G401.6 (cell line): ENCODE results near the gene MNAT1.
A peak's percentile ranks its signal among the peaks of the same experiment; 100 is the strongest.
"Not testable (repeated sequence)": the region's sequence is repeated elsewhere in the genome, so short reads cannot be mapped to it uniquely, and the experiment has no call there.

Experiments
- FAIRE-seq: peaks from 2 replicates; lab custom pipeline; 2012; peaks lifted over from hg19 to GRCh38; lab: Jason Lieb, UNC

MNAT1 gene

DNA sequence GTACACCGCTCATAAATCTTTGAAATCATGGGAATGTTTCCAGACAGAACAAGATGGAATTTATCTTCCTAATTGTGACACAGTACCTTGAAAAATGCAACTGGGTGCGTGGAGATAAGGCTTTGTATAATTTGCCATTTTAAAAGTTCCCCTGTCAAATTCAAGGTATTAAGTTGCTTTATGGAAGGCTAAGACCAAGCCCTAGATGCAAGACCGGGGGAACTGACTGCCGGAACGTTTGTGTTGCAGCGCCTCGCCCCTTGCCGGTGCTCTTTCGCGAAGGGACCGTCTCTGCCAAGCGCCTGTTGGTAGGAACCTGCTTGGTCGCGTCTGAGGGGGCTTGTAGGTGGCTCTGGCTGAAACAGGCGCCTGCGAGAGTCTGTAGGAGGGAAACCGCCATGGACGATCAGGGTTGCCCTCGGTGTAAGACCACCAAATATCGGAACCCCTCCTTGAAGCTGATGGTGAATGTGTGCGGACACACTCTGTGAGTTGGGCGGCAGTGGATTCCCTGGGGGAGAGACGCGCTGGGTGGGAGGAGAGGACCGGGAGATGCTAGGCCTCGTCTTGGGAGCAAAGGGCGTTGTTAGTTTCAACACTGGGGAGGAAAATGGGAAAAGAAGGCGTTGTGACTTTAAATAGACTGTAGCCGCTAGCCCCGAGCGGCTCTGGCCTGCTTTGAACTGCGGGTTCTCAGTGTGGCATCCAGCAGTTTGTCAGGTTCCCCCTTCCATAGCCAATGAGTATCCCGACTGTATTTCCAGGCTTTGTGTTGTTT lies at the start of gene MNAT1:
Gene MNAT1 (plus strand): TSS at position 297 of the 778 bp plus-strand sequence. CDS start 102 bp downstream, at position 399.
- peak; percentile 11 for FAIRE-seq

DNA sequence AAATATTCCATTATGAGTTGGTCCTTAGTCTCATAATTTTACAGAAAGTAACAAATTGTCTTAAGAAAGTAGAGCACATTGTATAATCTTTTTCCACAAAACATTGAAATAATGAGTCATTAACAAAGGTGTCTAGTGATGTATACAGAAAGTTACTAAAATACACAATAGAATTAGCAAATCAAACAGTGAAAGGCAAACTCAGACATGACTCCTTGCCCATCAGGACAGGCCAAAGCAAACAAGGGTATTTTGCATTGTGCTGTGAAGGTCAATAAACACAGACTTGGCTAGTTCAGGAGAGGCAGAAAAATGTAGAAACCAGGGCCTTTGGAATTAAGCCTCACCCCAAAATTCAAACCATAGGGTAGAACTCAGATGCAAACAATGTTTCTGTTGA lies 47.7 kb upstream of the MNAT1 start:
- peak; percentile 40 for FAIRE-seq

DNA sequence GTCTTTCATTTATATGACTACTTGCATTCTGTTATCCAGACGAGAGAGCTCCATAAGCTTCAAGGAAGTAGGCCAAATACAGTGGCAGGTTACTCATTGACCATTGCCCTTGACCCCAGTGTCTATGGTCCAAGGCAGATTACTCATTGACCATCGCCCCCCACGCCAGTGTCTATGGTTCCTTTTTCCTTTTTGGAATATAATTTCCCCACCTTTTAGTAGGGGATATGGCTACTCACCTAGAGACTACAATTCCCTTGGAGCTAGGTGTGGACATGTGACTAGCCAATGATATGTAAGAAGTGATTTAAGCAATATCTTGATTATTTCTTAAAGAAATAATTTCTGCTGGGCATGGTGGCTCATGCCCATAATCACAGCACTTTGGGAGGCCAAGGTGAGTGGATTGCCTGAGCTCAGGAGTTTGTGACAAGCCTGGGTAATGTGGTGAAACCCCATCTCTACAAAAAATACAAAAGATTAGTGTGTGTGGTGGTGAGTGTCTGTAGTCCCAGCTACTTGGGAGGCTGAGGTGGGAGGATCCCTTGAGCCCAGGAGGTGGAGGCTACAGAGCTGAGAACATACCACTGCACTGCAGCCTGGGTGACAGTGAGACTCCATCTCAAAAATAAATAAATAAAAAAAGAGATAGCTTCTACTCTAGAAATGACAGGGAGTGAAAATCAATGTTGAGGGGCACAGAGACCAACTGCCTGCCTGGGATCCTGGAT lies 43.0 kb upstream of the MNAT1 start:
- no peak for FAIRE-seq

DNA sequence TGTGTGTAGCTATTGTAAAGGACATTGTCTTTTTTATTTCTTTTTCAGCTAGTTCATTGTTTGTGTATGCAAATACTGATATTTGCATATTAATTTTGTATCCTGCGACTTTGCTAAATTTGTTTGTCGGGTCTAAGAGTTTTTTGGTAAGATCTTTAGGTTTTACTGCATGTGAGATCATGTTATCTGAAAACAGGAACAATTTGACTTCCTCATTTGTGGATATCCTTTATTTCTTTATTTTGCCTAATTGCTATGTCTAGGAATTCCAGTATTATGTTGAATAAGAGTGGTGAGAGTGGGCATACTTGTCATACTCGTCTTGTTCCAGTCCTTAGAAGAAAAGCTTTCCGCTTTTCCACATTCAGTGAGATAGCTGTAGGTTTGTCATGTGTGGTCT lies 39.2 kb upstream of the MNAT1 start:
- no peak for FAIRE-seq

DNA sequence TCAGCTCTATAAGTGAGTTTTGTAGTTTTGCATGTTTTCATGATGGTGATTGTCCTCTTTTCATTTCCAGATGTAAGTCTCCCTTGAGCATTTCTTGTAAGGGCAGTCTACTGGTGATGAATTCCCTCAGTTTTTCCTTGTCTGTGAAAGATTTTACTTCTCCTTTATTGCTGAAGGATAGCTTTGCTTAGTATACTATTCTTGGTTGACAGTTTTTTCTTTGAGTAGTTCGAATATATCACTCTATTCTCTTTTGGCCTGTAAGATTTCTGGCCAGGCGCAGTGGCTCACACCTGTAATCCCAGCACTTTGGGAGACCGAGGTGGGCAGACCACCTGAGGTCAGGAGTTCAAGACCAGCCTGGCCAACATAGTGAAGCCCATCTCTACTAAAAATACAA lies 34.0 kb upstream of the MNAT1 start:
- FAIRE-seq = no peak

DNA sequence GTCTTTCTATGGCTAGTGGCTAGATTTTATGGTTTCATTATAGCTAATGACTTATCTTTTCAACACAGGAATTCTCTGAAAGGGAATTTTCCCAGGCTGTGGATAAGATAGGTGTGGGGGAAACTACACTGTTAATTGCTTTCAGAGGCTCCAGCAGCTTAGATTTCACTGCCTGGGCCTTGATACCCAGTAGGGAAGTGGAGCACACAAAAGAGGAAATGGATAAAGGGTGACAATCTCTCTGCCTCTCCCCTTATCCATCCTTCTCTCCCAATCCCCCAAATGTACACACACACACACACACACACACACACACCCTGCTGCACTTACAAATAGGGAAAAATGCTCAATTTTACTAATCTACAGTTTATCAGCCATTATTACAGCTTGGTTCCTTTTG lies 29.5 kb upstream of the MNAT1 start:
- no peak for FAIRE-seq

DNA sequence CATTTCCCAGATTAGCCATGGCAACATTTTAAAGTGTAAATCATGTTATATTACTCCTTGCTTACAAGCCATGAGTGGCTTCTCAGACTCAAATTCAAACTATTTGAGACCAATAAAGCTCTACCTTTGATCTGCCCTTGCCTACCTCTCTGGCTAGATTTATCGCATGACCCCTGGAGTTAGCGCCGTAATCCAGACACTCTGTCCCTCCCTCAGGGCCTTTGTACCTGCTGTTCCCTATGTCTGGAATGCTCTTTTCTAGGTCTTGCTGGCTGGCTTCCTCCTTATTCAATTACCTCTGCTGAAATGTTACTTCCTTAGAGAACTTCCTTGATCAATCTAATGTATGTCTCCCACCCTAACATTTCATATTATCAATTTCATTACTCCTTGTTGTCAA lies 26.7 kb upstream of the MNAT1 start:
- no peak for FAIRE-seq

DNA sequence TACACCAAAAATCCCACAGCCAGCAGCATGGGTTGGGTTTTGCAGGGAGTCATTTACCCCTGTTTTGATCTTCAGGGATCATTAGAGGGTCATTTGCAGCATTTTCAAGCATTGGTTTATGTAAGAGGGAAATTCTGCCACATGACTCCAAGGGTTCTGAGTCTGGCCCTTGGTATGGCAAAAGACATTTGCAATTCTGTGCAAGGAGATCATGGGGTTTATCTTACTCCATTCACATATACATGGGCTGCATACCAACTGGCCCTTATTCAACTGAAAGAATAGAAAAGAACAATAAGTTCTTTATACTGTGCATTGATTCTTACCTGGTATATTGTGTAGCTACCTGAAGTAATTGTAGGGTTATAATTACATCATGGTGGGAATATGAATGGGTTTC lies 24.1 kb upstream of the MNAT1 start:
- no peak for FAIRE-seq

DNA sequence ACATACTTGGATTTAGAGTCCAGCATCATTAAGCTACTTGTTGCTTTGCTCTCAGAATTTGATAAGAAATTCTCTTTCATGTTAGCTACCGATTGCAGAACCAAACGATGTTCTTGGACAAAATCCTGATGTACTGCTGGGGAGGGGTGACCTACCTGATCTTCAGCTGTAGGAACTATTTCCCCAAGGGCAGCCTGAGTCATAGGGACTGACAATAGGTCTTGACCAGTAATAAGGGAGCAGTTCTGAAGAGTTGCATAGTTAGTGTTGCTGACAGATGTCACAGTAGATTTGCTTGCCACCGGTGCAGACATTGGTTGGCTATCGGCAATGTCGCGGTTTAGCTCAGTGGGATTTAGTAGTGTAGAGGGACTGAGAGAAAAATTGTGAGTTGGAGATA lies 21.0 kb upstream of the MNAT1 start:
- no peak for FAIRE-seq

DNA sequence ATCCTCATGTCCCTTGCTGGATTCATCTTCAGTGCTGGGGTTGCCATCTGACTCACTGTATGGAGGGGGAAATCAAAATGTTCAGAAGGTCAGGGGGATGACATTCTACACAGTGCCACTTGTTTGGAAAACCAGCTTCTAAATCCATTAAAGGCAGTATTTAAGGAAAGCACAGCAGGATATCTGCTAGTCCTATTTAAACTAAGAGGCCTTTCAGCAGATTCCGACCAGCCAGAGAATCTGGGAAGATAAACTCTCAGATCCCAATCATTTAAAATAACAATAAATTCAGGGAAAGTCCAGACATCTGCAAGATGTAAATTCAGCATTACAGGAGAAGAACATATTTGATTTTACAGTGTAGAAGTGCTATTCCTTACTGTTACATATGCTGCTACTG lies 14.2 kb upstream of the MNAT1 start:
- FAIRE-seq = no peak

DNA sequence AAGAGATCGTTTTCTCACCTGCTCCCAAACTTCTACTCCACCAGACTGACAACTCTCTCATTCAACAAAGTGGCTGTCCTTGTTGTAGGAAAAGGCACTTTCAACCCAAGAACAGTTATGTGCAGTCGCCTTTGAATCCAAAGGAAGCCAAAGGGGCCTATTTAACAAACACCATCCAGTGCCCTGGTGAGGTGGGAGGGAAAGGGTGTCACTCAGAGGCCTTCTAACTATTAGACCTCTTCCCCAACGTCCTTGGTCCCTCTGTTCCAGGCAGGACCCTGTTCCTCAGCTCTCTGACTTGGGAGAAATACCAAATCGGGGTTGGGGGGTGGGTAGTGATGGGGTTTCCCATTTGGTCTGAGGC lies 13.6 kb upstream of the MNAT1 start:
- no peak for FAIRE-seq

DNA sequence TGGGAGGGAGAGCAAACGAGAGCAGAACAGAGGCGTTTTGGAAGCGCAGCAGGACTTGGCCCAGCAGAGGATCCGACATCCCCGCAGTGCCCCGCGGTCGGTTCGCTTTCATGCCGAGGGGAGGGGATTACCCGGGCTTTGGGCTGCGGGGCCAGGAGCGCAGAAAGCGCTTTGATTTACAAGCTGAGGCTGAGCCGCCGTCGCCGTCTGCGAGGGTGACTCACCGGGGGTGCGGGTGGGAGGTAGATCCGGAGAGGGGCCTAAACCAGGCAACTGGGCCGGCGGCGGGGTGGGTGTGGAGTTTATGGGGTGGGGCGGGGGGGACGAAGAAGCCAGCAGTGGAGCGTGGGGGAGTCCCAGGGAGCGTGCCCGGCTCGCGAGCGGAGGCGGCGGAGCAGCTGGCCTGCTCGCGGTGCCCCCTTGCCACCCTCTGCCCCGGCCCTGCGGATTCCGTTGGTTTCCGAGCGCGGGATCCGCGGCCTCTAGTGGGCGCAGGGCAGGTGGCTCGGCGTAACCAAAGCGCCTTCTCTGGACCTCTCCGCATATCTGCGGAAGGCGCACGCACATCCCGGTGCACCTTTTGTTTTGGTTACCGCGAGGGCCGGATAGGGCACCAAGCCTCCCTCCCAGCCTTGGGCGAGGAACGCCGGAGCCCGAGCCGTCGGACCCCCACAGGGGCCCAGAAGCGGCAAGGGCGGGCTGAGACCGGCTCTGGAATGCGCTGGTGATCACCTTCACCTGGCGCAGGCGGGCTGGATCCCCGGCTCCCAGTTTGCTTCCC lies 13.0 kb upstream of the MNAT1 start:
- no peak for FAIRE-seq

DNA sequence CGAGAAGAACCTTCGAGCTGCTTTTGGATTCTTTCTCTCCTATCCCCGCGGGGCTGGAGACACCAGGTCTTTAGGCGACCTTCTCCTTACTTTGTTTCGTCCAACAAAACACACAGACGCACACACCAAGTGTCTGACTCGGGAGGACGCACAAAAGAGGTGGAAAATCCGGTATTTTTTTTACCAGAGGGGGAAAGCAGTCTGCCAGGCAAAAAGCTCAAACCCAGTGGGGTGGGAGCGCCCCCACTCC lies 12.5 kb upstream of the MNAT1 start:
- no peak for FAIRE-seq

DNA sequence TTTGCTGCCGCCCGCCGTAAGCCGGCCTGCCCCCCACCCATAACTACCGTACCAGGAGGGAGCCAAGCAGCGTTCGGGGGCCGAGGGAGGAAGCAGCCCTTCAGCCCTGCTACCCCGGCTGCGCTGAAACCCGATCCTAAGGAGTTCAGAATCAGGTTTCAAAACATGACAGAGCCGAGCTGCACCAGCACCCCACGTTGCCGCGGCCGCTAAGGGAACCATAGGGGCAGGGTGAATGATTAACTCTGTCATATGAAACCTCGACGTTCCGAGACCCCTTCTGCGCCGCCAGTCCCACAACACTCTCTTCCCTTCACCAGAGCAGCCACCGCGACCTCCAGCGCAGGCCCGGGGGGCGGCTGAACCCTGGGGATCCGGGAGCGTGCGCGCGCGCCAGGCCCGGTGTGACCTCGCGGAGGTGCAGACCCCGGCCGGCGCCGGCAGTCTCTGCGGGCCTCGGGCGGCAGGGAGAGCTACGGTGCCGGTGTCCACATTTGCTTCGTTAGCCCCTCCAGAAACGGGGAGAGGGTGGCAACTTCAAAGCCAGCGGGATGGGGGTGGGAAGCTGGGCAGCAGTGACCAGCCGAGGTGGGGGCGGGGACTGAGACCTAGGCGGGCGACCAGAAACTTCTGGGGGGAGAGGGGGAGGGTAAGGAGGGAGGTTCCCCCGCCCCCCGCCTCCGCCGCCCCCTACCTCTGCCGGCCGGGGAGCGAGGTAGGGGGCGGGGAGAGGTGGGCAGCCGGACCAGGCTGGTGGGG lies 12.0 kb upstream of the MNAT1 start:
- no peak for FAIRE-seq

DNA sequence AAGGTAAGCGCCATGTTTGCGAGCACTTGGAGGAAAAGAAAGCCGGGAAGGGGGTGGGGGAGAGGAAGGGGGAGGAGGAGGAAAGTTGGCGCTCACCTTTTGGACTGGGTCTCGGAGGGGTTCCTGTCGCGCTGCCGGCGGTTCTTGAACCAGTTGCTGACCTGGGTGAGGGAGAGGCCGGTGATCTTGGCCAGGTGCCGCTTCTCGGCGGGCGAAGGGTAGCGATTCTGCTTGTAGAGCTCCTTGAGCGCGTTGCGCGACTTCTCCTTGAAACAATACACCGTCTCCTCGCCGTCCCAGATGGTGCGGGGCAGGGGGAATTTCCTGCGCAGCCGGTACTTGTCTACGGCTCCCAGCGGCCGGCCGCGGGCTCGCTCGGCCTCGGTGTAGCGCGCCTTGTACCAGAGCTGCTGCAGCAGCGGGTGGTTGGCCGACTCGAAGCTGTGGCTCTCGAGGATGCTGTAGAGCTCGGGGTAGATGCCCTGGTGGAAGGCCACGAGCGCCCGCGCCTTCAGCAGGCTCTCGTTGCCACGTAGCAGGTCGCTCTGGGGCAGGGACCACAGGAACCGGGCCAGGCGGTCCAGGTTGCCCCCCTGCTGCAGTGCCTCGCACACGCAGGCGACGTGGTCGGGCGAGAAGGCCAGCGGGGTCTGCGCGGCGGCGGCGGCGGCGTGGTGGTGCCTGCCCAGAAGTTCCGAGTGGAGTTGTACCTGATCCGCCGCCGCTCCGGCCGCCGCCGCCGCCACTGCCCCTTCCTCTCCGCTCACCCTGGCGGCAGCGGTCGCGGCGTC lies 11.2 kb upstream of the MNAT1 start:
- no peak for FAIRE-seq

DNA sequence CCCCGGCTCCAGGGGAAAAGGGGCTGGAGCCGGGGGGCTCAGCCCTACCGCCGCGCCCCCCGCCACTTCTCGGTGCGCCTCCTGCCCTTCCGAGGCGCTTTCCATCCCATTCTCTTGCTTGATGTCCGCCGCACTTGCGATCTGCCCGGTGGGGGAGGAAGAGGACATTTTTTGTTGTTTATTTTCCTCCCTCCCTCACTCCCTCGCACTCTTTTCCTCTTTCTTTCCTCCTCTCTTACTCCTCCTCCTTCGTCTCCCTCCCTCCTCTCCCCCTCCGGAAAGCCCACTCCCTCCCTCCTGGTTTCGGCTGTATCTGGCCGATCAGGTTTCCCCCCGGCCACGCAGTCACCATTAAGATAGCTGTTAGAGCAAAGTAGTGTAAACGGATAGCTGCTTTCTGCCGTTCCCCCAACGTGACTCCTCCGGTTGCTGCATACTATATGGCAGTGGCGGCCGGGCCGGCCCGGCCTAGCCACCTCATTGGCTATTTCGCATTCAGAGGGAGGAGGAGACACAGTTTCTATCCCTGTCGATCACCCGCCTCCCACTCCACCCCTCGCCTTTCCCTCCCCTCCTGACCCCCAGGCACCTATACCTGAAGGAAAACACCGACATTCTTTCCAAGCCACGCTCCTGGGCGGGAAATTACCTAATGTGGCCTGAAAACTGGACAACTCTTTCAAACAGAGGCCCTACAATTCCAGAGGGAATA lies 10.5 kb upstream of the MNAT1 start, which contains the start of gene SIX4:
Gene SIX4 (minus strand): TSS at position 445 of the 712 bp plus-strand sequence. CDS start 277 bp downstream, at position 168.
- FAIRE-seq = peak; percentile 98

DNA sequence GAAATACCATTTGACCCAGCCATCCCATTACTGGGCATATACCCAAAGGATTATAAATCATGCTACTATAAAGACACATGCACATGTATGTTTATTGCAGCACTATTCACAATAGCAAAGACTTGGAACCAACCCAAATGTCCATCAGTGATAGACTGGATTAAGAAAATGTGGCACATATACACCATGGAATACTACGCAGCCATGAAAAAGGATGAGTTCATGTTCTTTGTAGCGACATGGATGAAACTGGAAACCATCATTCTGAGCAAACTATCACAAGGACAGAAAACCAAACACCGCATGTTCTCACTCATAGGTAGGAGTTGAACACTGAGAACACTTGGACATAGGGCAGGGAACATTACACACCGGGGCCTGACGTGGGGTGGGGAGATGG lies 3.3 kb upstream of the MNAT1 start:
- not testable (repeated sequence) for FAIRE-seq

DNA sequence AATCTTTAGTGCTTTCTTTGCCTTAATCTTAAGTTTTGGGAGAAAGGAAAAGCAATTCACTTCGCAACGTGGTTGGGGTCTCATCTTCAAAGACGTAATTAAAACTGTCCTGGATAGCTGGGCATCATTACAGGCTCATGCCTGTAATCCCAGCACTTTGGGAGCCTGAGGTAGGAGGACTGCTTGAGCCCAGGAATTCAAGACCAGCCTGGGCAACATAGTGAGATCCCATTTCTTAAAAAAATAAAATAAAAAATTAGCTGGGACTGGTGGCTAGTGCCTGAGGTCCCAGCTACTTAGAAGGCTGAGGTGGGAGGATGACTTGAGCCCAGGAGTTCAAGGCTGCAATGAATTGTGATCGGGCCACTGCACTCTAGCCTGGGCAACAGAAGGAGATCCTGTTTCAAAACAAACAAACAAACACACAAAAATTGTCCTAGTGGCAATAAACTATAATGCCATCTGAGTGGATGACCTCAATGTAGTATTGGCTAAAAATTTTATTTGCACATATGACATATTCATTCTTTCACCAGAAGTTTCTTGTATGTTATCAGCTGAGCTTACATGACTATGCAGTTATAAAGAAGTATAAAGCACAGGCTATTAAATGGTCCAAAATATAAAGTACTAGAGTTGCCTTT lies 1.6 kb upstream of the MNAT1 start:
- FAIRE-seq = no peak

DNA sequence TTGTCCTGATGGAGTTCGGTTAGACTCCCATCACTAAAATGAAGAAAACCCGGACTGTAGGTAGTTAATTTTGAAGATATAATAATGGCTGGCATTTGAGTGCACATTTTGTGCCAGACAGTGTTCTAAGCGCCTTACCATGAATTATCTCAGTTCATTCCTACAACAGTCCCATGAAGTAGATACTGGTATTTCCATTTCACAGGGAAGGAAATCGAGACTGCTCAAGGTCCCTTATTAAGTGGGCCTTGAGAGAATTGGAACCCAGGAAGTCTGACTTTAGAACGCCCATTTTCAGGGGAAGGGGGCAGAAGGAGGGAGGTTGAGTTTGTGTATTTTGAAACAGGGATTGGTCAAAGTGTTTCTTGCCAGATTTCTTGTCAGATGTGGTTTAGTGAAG lies 855 bp downstream of the MNAT1 start:
- FAIRE-seq = peak; percentile 25

DNA sequence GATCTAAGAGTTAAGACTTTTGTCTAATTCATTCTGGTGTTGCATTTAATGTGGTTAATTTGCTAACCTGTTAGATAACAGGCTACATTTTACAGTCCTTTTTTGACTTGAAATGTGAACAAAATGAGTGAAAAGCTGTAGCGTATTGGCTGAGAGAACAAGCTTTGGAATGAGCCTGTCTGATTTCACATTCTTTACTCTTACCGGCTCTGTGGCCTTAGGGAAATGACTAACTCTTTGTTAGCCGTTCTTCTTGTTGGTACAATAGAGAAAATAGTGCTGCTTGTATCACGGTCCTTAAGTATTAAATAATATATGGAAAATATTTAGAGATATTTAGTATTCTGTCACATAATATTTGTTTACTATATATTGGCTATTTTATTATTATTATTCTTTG lies 1.9 kb downstream of the MNAT1 start:
- FAIRE-seq = peak; percentile 96
